ENCODE results near the gene KRTAP10-9.
"Not testable (repeated sequence)": the region's sequence is repeated elsewhere in the genome, so short reads cannot be mapped to it uniquely, and the experiment has no call there.

KRTAP10-9 gene

GRCh38 chr21:44644878-44645277 lies 18.0 kb downstream of the KRTAP10-9 start:
- no peak for DNase-seq

GRCh38 chr21:44646366-44647221 lies 19.7 kb downstream of the KRTAP10-9 start, which contains the start of gene KRTAP10-11:
TSS of gene KRTAP10-11 (plus strand) at chr21:44646414. CDS start at chr21:44646459, 45 bp downstream.
- not testable (repeated sequence) for DNase-seq

DNA sequence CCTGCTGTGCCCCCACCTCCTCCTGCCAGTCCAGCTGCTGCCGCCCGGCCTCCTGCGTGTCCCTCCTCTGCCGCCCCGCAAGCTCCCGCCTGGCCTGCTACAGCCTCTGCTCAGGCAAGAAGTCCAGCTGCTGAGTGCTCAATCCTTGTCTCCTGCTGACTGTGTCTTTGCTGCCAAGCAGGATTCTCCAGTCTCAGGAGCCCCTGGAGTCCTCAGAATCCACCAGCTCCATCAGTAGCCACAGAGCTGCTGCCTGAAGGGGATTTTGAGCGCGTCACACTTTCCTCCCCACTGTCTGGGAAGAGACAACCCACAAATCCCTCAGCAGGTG lies 20.3 kb downstream of the KRTAP10-9 start:
- DNase-seq = no peak

- no peak for DNase-seq
Measured at GRCh38 chr21:44648557-44649311, 21.8 kb downstream of the KRTAP10-9 start.

DNA sequence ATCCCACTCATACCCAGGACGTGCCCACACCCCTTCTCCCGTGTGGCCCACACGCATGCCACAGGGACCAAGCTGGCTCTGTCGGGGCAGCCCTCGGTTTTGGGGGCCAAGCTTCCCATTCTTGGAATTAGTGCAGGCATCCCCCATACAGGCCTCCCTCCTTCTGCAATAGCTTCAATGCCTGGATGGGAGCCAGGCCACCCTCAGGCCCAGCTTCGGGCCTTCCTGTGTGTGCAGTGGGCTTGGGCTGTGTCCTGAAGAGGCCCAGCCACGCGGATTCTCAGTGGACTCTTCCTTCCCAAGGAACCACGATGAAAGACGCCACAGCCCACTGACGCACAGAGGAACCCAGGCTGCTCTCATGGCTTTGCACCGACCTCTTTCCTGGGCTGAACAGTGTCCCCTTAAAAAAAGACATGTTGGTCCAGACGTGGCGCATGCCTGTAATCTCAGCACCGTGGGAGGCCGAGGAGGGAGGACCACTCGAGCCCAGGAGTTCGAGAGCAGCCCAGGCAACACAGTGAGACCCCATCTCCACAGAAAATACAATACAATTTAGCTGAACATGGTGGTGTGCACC lies 22.7 kb downstream of the KRTAP10-9 start:
- DNase-seq = no peak

GRCh38 chr21:44650265-44650972 lies 23.5 kb downstream of the KRTAP10-9 start:
- no peak for DNase-seq

GRCh38 chr21:44650973-44651675 lies 24.2 kb downstream of the KRTAP10-9 start:
- DNase-seq = no peak

DNA sequence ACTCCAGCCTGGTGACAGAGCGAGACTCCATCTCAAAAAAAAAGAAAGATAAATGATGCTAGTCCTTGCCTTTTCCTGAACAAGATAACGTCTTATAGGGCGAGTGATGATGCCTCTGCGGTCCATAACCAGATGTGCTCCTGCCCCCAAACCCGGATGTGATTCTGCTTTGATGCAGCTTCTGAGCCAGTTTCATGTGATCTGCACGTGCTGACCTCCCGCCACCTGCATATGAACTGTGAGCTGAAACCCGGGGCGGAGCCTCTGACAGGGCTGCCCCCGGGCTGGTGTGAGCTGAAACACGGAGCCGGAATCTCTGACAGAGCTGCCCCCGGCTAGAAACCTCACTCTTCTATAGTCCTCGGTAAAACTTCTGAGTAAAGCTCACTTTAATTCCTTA lies 26.2 kb downstream of the KRTAP10-9 start:
- no peak for DNase-seq

GRCh38 chr21:44653656-44654575 lies 27.0 kb downstream of the KRTAP10-9 start:
- no peak for DNase-seq

- DNase-seq = no peak
Measured at GRCh38 chr21:44654576-44655175, 27.8 kb downstream of the KRTAP10-9 start, which contains the start of gene KRTAP12-4. TSS of gene KRTAP12-4 (minus strand) at chr21:44654659. CDS start at chr21:44654614, 45 bp downstream.

GRCh38 chr21:44656868-44657267 lies 30.0 kb downstream of the KRTAP10-9 start:
- no peak for DNase-seq

GRCh38 chr21:44657635-44658540 lies 31.0 kb downstream of the KRTAP10-9 start, which contains the start of gene KRTAP12-3:
TSS of gene KRTAP12-3 (plus strand) at chr21:44657932. CDS start at chr21:44657980, 48 bp downstream.
- DNase-seq = no peak

GRCh38 chr21:44658541-44658910 lies 31.6 kb downstream of the KRTAP10-9 start:
- no peak for DNase-seq

DNA sequence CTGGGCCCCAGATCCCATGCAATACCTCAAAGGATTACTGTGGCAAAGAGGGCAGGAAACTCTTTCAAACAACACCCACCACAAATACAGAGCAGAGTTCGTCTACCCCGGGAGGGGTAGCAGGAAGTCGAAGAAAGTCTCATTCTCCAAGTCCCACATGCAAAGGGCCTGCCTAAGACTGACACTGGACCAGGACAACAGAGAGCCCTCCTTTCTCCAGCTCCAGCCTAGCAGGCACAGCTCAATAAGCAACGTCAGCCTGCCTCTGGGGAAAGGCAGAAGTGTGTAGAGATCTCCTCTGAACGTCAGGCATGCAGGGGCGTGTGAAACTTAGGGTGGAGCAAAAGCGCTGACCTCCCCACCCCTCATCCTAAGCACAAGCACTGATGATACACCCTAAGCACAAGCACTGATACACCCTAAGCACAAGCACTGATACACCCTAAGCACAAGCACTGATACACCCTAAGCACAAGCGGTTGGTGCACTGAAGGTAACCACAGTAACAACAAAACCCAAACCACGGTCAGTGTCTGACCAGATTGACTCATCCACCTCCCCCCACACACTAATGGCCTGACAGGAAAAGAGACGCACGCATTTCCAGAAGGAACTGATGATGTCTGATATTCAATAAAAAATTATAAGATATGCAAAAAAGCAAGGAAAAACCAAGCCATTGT lies 32.2 kb downstream of the KRTAP10-9 start:
- no peak for DNase-seq

- DNase-seq = not testable (repeated sequence)
Measured at GRCh38 chr21:44661567-44661966, 34.7 kb downstream of the KRTAP10-9 start.

- no peak for DNase-seq
Measured at GRCh38 chr21:44664691-44665090, 37.8 kb downstream of the KRTAP10-9 start.

DNA sequence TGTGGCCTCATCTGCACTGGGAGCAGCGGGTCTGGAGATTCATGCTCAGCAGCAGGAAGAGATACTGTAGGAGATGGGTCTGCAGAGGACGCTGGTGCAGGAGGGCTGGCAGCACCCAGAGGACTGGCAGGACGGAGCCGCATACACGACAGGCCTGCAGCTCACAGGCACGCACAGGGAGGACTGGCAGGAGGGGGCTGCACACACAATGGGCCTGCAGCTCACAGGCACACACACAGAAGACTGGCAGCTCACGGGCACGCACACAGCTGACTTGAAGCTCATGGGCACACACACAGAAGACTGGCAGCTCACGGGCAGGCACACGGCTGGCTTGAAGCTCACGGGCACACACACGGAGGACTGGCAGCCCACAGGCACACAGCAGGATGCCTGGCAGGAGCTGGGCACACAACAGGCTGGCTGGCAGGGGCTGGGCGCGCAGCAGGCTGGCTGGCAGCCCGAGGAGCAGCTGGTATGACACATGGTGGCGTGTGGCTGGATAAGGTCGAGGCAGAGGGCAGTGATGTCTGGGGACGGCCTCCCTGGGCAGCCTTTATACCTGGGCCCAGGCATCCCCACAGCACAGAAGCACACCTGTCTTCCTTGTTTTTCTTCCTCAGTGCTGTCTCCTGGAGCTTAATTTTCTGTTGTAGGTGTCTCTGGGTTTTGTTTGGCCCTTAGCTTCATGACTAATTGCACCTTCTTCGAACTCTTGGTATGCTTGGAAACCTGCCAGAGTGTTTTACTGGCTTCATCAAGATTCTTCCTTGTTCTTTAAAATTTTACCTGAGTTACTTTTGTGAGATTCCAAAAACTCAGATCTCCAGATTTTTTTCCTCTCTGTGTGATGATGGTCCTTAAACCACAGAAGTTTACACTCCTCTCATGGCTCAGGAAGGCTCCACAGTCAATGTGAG lies 39.8 kb downstream of the KRTAP10-9 start, which contains the start of gene KRTAP12-2:
Gene KRTAP12-2, minus strand, starts transcription at position 527 of the 920 bp plus-strand sequence. Its CDS starts 41 bp downstream, at position 486.
- DNase-seq = no peak

DNA sequence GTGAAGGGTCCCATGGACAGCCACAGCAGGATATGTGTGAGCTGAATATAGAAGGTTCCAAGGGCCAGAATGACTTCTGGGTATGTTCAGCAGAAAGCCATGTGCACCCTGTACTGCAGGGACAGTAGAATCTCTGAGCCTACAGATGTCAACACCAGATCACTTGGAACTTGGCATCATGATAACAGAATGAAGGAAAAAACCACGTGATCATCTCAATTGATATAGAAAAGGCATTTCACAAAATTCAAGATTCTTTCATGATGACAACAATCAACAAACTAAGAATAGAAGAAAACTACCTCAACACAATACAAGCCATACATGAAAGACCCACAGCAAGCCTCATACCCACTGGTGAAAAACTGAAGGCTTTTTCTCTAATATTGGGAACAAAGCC lies 40.7 kb downstream of the KRTAP10-9 start:
- no peak for DNase-seq
